Astrocyte (in vitro differentiated cells and primary cell): ENCODE data around the gene RPS6KA2. TPM values are rescaled to one million over a fixed set of nuclear protein-coding genes. Genes with fewer than 3 reads are reported as not detected.

Experiments used
- DNase-seq: peaks from one replicate; pipeline ENCODE4 v3.0.0-alpha.2; 2010; ENCODE audit warnings: low read depth
- FAIRE-seq: peaks from 2 replicates; lab custom pipeline; 2011; peaks lifted over from hg19 to GRCh38; lab: Jason Lieb, UNC
- H2AFZ ChIP-seq: 2 replicates; pipeline ENCODE4 v1.6.0; 2012; ENCODE audit warnings: low read depth, low read length, inconsistent platforms
- H3K27ac ChIP-seq: 2 replicates; pipeline ENCODE4 v1.5.1; 2011; ENCODE audit warnings: low read depth, low read length, inconsistent platforms
- H3K27me3 ChIP-seq: 2 replicates; pipeline ENCODE4 v1.6.0; 2011; ENCODE audit warnings: low read length, inconsistent platforms; ENCODE audit not compliant: insufficient read depth
- H3K36me3 ChIP-seq: 2 replicates; pipeline ENCODE4 v1.5.1; 2011; ENCODE audit warnings: low read length, inconsistent platforms; ENCODE audit not compliant: insufficient read depth
- H3K4me1 ChIP-seq: 2 replicates; pipeline ENCODE4 v1.5.1; 2011; ENCODE audit warnings: low read length, inconsistent platforms; ENCODE audit not compliant: insufficient read depth
- H3K4me2 ChIP-seq: 2 replicates; pipeline ENCODE4 v1.6.0; 2012; ENCODE audit warnings: low read length, inconsistent platforms
- H3K4me3 ChIP-seq: 2 replicates; pipeline ENCODE4 v1.5.1; 2011; ENCODE audit warnings: low read depth, mild to moderate bottlenecking, low read length, inconsistent platforms; ENCODE audit not compliant: insufficient read depth
- H3K79me2 ChIP-seq: 2 replicates; pipeline ENCODE4 v1.6.0; 2012; ENCODE audit warnings: mild to moderate bottlenecking, low read length, inconsistent platforms; ENCODE audit not compliant: insufficient read depth
- H3K9ac ChIP-seq: 2 replicates; pipeline ENCODE4 v1.6.0; 2012; ENCODE audit warnings: mild to moderate bottlenecking, low read length, inconsistent platforms
- H3K9me3 ChIP-seq: 2 replicates; pipeline ENCODE4 v1.5.1; 2012; ENCODE audit warnings: low read depth, mild to moderate bottlenecking, low read length, inconsistent platforms; ENCODE audit not compliant: insufficient read depth
- H4K20me1 ChIP-seq: 2 replicates; pipeline ENCODE4 v1.6.0; 2012; ENCODE audit warnings: low read length, inconsistent platforms; ENCODE audit not compliant: insufficient read depth
- H3K27ac Mint-ChIP-seq: one replicate; pipeline ENCODE4 v1.8.0; 2021; ENCODE audit warnings: mild to moderate bottlenecking, mixed read lengths; ENCODE audit not compliant: unreplicated experiment
- H3K27me3 Mint-ChIP-seq: one replicate; pipeline ENCODE4 v1.8.0; 2021; ENCODE audit warnings: low read depth, mixed read lengths; ENCODE audit not compliant: unreplicated experiment
- H3K36me3 Mint-ChIP-seq: one replicate; pipeline ENCODE4 v1.8.0; 2021; ENCODE audit warnings: low read depth, mixed read lengths; ENCODE audit not compliant: unreplicated experiment
- H3K4me1 Mint-ChIP-seq: one replicate; pipeline ENCODE4 v1.8.0; 2021; ENCODE audit warnings: low read depth, mixed read lengths; ENCODE audit not compliant: unreplicated experiment
- H3K4me3 Mint-ChIP-seq: one replicate; pipeline ENCODE4 v1.8.0; 2021; ENCODE audit warnings: mild to moderate bottlenecking, moderate library complexity, mixed read lengths; ENCODE audit not compliant: unreplicated experiment
- H3K9me3 Mint-ChIP-seq: one replicate; pipeline ENCODE4 v1.8.0; 2021; ENCODE audit warnings: mild to moderate bottlenecking, mixed read lengths; ENCODE audit not compliant: unreplicated experiment
- EZH2 ChIP-seq: IDR thresholded peaks from 2 replicates; pipeline ENCODE4 v1.6.1; 2012; ENCODE audit warnings: mild to moderate bottlenecking, low read length, inconsistent platforms; ENCODE audit not compliant: insufficient read depth
- total RNA-seq: library from RNA; stranded (reverse); gene quantifications from 2 replicates; pipeline ENCODE4 v1.2.1, GENCODE V29; 2021
- TF ChIP-seq, protein P1 (sequence below): IDR thresholded peaks from 2 replicates; pipeline ENCODE4 v1.5.1; 2011; ENCODE audit warnings: low read depth, mild to moderate bottlenecking, inconsistent platforms, low read length, moderate library complexity; ENCODE audit not compliant: insufficient read depth

The RPS6KA2 gene
- total RNA-seq, 1 donor from 2014 or later: 33.5 TPM

DNA sequence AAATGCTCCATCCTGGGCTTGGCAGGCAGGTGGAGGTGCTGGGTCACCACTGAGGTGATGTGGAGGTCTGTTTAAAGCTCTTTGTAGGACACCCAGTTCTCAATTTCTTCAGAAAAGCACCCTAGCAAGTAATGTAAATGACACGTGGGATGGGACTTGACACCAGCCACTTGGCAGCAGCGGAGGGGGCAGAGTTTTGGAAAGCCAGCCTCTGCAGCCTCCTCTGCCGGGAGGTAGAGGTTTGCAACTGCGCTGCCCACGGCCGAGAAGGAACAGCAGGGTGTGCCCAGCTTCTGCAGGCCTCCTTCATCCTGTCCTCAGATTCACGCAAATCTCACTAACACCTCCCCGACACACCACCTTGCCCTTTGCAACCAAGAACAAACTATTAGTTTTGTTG, 117.9 kb downstream of the RPS6KA2 start:
- Histone ChIP-seq H3K9ac (no peak overlapping the region), H3K27me3 (no peaks in the 10 kb centered on the region), H3K4me2 (no peak overlapping the region), H3K36me3 (peaks cover 5% of the 10 kb centered on the region), H3K9me3 (no peaks in the 10 kb centered on the region), H2AFZ (no peak overlapping the region), H3K79me2 (no peaks in the 10 kb centered on the region), H4K20me1 (no peaks in the 10 kb centered on the region), H3K4me1 (no peaks in the 10 kb centered on the region), H3K27ac (no peak overlapping the region), H3K4me3 (no peak overlapping the region)
- Mint-ChIP-seq H3K27me3 (no peaks in the 10 kb centered on the region), H3K4me1 (peaks cover 11% of the 10 kb centered on the region), H3K36me3 (peaks cover 8% of the 10 kb centered on the region), H3K27ac (no peak overlapping the region), H3K9me3 (no peaks in the 10 kb centered on the region), H3K4me3 (no peak overlapping the region)
- TF ChIP-seq, protein P1, sequence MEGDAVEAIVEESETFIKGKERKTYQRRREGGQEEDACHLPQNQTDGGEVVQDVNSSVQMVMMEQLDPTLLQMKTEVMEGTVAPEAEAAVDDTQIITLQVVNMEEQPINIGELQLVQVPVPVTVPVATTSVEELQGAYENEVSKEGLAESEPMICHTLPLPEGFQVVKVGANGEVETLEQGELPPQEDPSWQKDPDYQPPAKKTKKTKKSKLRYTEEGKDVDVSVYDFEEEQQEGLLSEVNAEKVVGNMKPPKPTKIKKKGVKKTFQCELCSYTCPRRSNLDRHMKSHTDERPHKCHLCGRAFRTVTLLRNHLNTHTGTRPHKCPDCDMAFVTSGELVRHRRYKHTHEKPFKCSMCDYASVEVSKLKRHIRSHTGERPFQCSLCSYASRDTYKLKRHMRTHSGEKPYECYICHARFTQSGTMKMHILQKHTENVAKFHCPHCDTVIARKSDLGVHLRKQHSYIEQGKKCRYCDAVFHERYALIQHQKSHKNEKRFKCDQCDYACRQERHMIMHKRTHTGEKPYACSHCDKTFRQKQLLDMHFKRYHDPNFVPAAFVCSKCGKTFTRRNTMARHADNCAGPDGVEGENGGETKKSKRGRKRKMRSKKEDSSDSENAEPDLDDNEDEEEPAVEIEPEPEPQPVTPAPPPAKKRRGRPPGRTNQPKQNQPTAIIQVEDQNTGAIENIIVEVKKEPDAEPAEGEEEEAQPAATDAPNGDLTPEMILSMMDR: no peak
- no peak for TF ChIP-seq EZH2
- FAIRE-seq: no peak
- no peak for DNase-seq

- H3K4me1 Mint-ChIP-seq: peaks cover 7% of the 10 kb centered on the region
- Histone ChIP-seq H3K9me3 (no peaks in the 10 kb centered on the region), H3K4me2 (no peak overlapping the region), H4K20me1 (no peaks in the 10 kb centered on the region), H3K4me3 (no peak overlapping the region), H3K36me3 (peaks cover 5% of the 10 kb centered on the region), H3K9ac (no peak overlapping the region), H3K79me2 (no peaks in the 10 kb centered on the region), H3K27me3 (no peaks in the 10 kb centered on the region), H3K4me1 (no peaks in the 10 kb centered on the region), H3K27ac (no peak overlapping the region), H2AFZ (no peak overlapping the region)
- H3K4me3 Mint-ChIP-seq: no peak overlapping the region
- no peaks in the 10 kb centered on the region for H3K9me3 Mint-ChIP-seq
- DNase-seq: no peak
- H3K36me3 Mint-ChIP-seq: peaks cover 12% of the 10 kb centered on the region
- FAIRE-seq: no peak
- no peak overlapping the region for H3K27ac Mint-ChIP-seq
- H3K27me3 Mint-ChIP-seq: no peaks in the 10 kb centered on the region
- TF ChIP-seq EZH2: no peak
- TF ChIP-seq, protein P1: no peak
These were observed 118.3 kb downstream of the RPS6KA2 start for GRCh38 chr6:166508726-166509125.

- TF ChIP-seq, protein P1: no peak
- TF ChIP-seq EZH2: no peak
- H3K27me3 Mint-ChIP-seq: no peaks in the 10 kb centered on the region
- Histone ChIP-seq H3K4me2 (no peak overlapping the region), H4K20me1 (no peaks in the 10 kb centered on the region), H3K4me1 (no peaks in the 10 kb centered on the region), H3K27ac (no peak overlapping the region), H3K9ac (no peak overlapping the region), H3K9me3 (no peaks in the 10 kb centered on the region), H3K4me3 (no peak overlapping the region), H3K79me2 (no peaks in the 10 kb centered on the region), H3K36me3 (peaks cover 7% of the 10 kb centered on the region), H2AFZ (no peak overlapping the region), H3K27me3 (no peaks in the 10 kb centered on the region)
- peaks cover 5% of the 10 kb centered on the region for H3K4me1 Mint-ChIP-seq
- FAIRE-seq (no peak), DNase-seq (no peak)
- no peak overlapping the region for H3K4me3 Mint-ChIP-seq
- no peaks in the 10 kb centered on the region for H3K9me3 Mint-ChIP-seq
- no peak overlapping the region for H3K27ac Mint-ChIP-seq
- H3K36me3 Mint-ChIP-seq: peaks cover 14% of the 10 kb centered on the region
These were observed 119.1 kb downstream of the RPS6KA2 start for GRCh38 chr6:166507809-166508564.
